ENCODE measurements around the gene WIZ. TPM values are rescaled to one million over a fixed set of nuclear protein-coding genes. Genes with fewer than 3 reads are reported as not detected.

The WIZ gene
- total RNA-seq, 1 experiment from 2014 or later, result 46.4 TPM

- BruUV-seq (replicated peaks), result no TSS peak
- Mint-ChIP-seq H3K27ac (ENCODE audit: low read depth, unreplicated experiment) (no peak overlapping the region), H3K36me3 (ENCODE audit: insufficient read depth, unreplicated experiment) (peaks cover 49% of the 10 kb centered on the region), H3K4me3 (ENCODE audit: unreplicated experiment) (no peak overlapping the region), H3K4me1 (ENCODE audit: insufficient read depth, unreplicated experiment) (peaks cover 13% of the 10 kb centered on the region), H3K9me3 (ENCODE audit: unreplicated experiment) (no peaks in the 10 kb centered on the region), H3K27me3 (ENCODE audit: insufficient read depth, unreplicated experiment) (no peaks in the 10 kb centered on the region)
- DNase-seq (ENCODE audit: unreplicated experiment), result no peak
- intact Hi-C loops (cut with micrococcal nuclease), result no loop called here
- no peak for TF ChIP-seq CTCF (IDR thresholded peaks at IDR 0.05; ENCODE audit: unreplicated experiment)
- CTCF ChIA-PET, result interaction anchor here (0.6 kb wide), 2 partner anchors 10 to 221 kb away, joined by 4 read pairs; no protein-coding TSS in a partner anchor
- POLR2A ChIA-PET, result no interaction called here
These were observed 23.0 kb downstream of the WIZ start for GRCh38 chr19:15426485-15427349.

DNA sequence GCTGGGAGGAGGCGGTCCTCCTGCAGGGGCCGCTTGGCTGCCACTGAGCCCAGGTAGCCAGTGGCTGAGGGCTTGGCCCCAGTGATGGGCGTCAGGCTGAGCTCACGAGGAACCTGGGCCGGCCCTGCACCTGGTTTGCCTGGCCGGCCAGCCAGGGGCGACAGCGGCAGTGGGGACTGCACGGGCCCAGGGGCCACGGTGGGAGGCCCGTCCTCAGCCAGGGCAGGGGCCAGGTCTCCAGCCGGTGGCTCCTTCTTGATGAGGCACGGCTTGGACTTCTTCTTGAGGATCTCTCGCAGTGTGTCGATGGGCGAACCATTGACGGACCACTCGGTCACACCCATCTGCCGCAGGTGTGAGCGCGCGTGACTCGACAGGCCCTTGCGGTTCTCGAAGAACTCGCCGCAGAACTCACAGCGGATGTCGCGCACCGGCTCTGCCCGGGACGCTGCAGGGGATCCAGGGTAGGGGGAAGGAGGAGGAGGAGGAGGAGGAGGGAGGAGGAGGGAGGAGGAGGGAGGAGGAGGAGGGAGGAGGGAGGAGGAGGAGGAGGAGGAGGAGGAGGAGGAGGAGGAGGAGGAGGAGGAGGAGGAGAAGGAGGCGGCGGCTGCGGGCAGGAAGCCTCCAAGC is 24.3 kb downstream of the WIZ start:
- H3K27ac Mint-ChIP-seq (ENCODE audit: low read depth, unreplicated experiment), result no peak overlapping the region
- TF ChIP-seq CTCF (IDR thresholded peaks at IDR 0.05; ENCODE audit: unreplicated experiment), result no peak
- H3K36me3 Mint-ChIP-seq (ENCODE audit: insufficient read depth, unreplicated experiment), result peaks cover 53% of the 10 kb centered on the region
- H3K4me3 Mint-ChIP-seq (ENCODE audit: unreplicated experiment), result no peak overlapping the region
- intact Hi-C loops (cut with micrococcal nuclease), result no loop called here
- H3K27me3 Mint-ChIP-seq (ENCODE audit: insufficient read depth, unreplicated experiment), result no peaks in the 10 kb centered on the region
- H3K9me3 Mint-ChIP-seq (ENCODE audit: unreplicated experiment), result no peaks in the 10 kb centered on the region
- peaks cover 3% of the 10 kb centered on the region for H3K4me1 Mint-ChIP-seq (ENCODE audit: insufficient read depth, unreplicated experiment)
- ChIA-PET POLR2A (no interaction called here), CTCF (interaction anchor here (0.6 to 0.8 kb wide), 2 partner anchors 130 to 576 kb away, joined by 3 to 4 read pairs; no protein-coding TSS in a partner anchor)
- DNase-seq (ENCODE audit: unreplicated experiment), result no peak
- no TSS peak for BruUV-seq (replicated peaks)

DNA sequence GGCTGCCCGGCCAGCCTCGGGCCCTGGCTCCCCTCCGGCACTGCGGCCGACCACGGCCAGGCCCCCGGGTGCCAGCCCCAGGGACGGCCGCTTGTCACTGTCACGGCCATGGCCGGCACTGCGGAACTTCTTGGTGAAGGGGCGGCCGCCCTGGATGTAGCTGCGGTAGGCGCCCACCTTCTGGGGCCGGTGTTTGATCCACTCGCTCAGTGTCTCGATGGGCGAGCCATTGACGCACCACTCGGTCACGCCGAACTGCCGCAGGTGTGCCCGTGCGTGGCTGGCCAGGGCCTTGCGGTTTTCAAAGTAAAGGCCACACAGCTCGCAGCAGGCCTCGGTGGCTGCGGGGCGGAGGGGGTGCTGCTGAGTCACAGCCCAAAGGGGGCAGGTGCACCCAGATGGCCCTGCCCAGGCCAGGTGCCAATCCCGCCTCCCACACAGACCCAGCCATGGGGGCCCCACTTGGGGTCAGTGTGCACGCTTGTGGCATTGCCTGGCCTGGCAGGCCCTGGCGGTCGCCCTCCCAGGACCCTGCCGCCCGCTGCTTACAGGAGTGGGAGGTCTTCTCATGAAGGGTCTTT is 25.0 kb downstream of the WIZ start:
- no peak overlapping the region for H3K27ac Mint-ChIP-seq (ENCODE audit: low read depth, unreplicated experiment)
- H3K4me3 Mint-ChIP-seq (ENCODE audit: unreplicated experiment), result no peak overlapping the region
- CTCF ChIA-PET, result no interaction called here
- no peaks in the 10 kb centered on the region for H3K9me3 Mint-ChIP-seq (ENCODE audit: unreplicated experiment)
- no peak for TF ChIP-seq CTCF (IDR thresholded peaks at IDR 0.05; ENCODE audit: unreplicated experiment)
- no TSS peak for BruUV-seq (replicated peaks)
- peaks cover 55% of the 10 kb centered on the region for H3K36me3 Mint-ChIP-seq (ENCODE audit: insufficient read depth, unreplicated experiment)
- DNase-seq (ENCODE audit: unreplicated experiment), result no peak
- POLR2A ChIA-PET, result no interaction called here
- H3K4me1 Mint-ChIP-seq (ENCODE audit: insufficient read depth, unreplicated experiment), result peaks cover 2% of the 10 kb centered on the region
- H3K27me3 Mint-ChIP-seq (ENCODE audit: insufficient read depth, unreplicated experiment), result no peaks in the 10 kb centered on the region
- intact Hi-C loops (cut with micrococcal nuclease), result no loop called here

- Mint-ChIP-seq H3K27ac (ENCODE audit: low read depth, unreplicated experiment) (no peak overlapping the region), H3K9me3 (ENCODE audit: unreplicated experiment) (no peaks in the 10 kb centered on the region), H3K27me3 (ENCODE audit: insufficient read depth, unreplicated experiment) (no peaks in the 10 kb centered on the region), H3K36me3 (ENCODE audit: insufficient read depth, unreplicated experiment) (peaks cover 55% of the 10 kb centered on the region), H3K4me1 (ENCODE audit: insufficient read depth, unreplicated experiment) (peaks cover 4% of the 10 kb centered on the region), H3K4me3 (ENCODE audit: unreplicated experiment) (no peak overlapping the region)
- ChIA-PET POLR2A (no interaction called here), CTCF (no interaction called here)
- no peak for DNase-seq (ENCODE audit: unreplicated experiment)
- no TSS peak for BruUV-seq (replicated peaks)
- intact Hi-C loops (cut with micrococcal nuclease), result no loop called here
- TF ChIP-seq CTCF (IDR thresholded peaks at IDR 0.05; ENCODE audit: unreplicated experiment), result no peak
These were observed 25.6 kb downstream of the WIZ start for GRCh38 chr19:15424121-15424520.
